ENCODE data around the gene MRPL4. TPM values are rescaled to one million over a fixed set of nuclear protein-coding genes. Genes with fewer than 3 reads are reported as not detected.

The MRPL4 gene
- total and polyA plus RNA-seq, 2 of the 13 experiments (the other 11 are each of a cell fraction or from before 2014, with no cell fraction given): 40.6 to 42.5 TPM

DNA sequence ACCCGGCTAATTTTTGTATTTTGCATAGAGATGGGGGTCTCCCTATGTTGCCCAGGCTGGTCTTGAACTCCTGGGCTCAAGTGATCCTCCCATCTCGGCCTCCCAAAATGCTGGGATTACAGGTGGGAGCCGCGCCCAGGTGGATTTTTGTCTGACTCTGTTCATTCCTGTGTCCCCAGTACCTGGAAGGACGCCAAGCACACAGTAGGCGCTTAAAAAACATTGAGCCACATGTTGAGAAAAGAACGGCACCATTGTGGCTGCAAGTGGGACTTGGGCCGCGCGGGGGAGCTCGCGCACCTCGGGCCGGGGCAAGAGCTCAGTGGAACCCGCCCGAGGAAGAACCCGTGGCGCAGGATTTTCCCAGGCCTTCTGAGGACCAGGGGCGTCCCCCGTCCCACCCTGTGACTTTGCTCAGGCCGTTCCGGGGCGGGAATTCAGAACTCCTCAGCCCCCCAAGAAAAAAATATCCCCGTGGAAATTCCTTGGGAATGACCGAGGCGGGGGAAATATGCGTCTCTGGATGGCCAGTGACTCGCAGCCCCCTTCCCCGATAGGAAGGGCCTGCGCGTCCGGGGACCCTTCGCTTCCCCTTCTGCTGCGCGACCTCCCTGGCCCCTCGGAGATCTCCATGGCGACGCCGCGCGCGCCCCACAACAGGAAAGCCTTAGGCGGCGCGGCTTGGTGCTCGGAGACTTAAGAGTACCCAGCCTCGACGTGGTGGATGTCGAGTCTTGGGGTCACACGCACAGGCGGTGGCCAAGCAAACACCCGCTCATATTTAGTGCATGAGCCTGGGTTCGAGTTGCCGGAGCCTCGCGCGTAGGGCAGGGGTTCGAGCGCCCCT lies 17.5 kb downstream of the MRPL4 start (continued):
- TF ChIP-seq NR2C2 (CRISPR knock-in tag; IDR thresholded peaks at IDR 0.05; ENCODE audit: borderline replicate concordance) (no peak), THAP11 (CRISPR knock-in tag; IDR thresholded peaks at IDR 0.05) (0 out of 2 replicates have a peak, but pooled peaks have one; percentile 36), TOPORS (CRISPR knock-in tag; IDR thresholded peaks at IDR 0.05) (no peak), ZNF850 (CRISPR knock-in tag; conservative IDR thresholded peaks at IDR 0.05) (no peak), ZNF782 (CRISPR knock-in tag; IDR thresholded peaks at IDR 0.05; ENCODE audit: borderline replicate concordance) (peak; percentile 12; the same call in 1 of the 2 replicates), HNRNPH1 (optimal IDR thresholded peaks at IDR 0.05; ENCODE audit: low read depth, low read length) (no peak), ZNF552 (CRISPR knock-in tag; IDR thresholded peaks at IDR 0.05; ENCODE audit: borderline replicate concordance) (no peak), CHD2 (IDR thresholded peaks at IDR 0.05; ENCODE audit: low read depth, low read length) (no peak), ZBTB7A (CRISPR knock-in tag; IDR thresholded peaks at IDR 0.05) (peak; percentile 65; the same call in 1 of the 2 replicates), TCF12 (IDR thresholded peaks at IDR 0.05) (no peak), TCF12 (CRISPR knock-in tag; IDR thresholded peaks at IDR 0.05) (no peak), ZNF75D (CRISPR knock-in tag; IDR thresholded peaks at IDR 0.05; ENCODE audit: borderline replicate concordance) (no peak), ZKSCAN5 (CRISPR knock-in tag; IDR thresholded peaks at IDR 0.05) (no peak), ZNF589 (CRISPR knock-in tag; conservative IDR thresholded peaks at IDR 0.05) (no peak), ZNF180 (CRISPR knock-in tag; IDR thresholded peaks at IDR 0.05; ENCODE audit: borderline replicate concordance, low read depth) (no peak), ZMYM2 (CRISPR knock-in tag; IDR thresholded peaks at IDR 0.05) (peak; percentile 93), RFXAP (CRISPR knock-in tag; IDR thresholded peaks at IDR 0.05; ENCODE audit: borderline replicate concordance) (no peak), MYNN (CRISPR knock-in tag; IDR thresholded peaks at IDR 0.05; ENCODE audit: low read depth) (no peak), ZNF597 (CRISPR knock-in tag; IDR thresholded peaks at IDR 0.05) (no peak), SAFB2 (CRISPR knock-in tag; IDR thresholded peaks at IDR 0.05; ENCODE audit: borderline replicate concordance, low read depth) (no peak), ZNF138 (CRISPR knock-in tag; IDR thresholded peaks at IDR 0.05; ENCODE audit: low read depth) (no peak), ATM (IDR thresholded peaks at IDR 0.05; ENCODE audit: borderline replicate concordance) (no peak), NFE2 (CRISPR knock-in tag; IDR thresholded peaks at IDR 0.05) (no peak), ZNF33B (CRISPR knock-in tag; IDR thresholded peaks at IDR 0.05) (no peak), NFKBIZ (CRISPR knock-in tag; IDR thresholded peaks at IDR 0.05) (no peak), ZNF547 (CRISPR knock-in tag; IDR thresholded peaks at IDR 0.05) (no peak)
- TF ChIP-seq, protein P1, sequence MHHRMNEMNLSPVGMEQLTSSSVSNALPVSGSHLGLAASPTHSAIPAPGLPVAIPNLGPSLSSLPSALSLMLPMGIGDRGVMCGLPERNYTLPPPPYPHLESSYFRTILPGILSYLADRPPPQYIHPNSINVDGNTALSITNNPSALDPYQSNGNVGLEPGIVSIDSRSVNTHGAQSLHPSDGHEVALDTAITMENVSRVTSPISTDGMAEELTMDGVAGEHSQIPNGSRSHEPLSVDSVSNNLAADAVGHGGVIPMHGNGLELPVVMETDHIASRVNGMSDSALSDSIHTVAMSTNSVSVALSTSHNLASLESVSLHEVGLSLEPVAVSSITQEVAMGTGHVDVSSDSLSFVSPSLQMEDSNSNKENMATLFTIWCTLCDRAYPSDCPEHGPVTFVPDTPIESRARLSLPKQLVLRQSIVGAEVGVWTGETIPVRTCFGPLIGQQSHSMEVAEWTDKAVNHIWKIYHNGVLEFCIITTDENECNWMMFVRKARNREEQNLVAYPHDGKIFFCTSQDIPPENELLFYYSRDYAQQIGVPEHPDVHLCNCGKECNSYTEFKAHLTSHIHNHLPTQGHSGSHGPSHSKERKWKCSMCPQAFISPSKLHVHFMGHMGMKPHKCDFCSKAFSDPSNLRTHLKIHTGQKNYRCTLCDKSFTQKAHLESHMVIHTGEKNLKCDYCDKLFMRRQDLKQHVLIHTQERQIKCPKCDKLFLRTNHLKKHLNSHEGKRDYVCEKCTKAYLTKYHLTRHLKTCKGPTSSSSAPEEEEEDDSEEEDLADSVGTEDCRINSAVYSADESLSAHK (CRISPR knock-in tag; IDR thresholded peaks at IDR 0.05; ENCODE audit: borderline replicate concordance): no peak
- TF ChIP-seq, protein P2, sequence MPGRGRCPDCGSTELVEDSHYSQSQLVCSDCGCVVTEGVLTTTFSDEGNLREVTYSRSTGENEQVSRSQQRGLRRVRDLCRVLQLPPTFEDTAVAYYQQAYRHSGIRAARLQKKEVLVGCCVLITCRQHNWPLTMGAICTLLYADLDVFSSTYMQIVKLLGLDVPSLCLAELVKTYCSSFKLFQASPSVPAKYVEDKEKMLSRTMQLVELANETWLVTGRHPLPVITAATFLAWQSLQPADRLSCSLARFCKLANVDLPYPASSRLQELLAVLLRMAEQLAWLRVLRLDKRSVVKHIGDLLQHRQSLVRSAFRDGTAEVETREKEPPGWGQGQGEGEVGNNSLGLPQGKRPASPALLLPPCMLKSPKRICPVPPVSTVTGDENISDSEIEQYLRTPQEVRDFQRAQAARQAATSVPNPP (CRISPR knock-in tag; IDR thresholded peaks at IDR 0.05): no peak

All from HepG2 (cell line).